GM06990 (cell line): ENCODE results near the gene MET.
"Not testable (repeated sequence)": the region's sequence is repeated elsewhere in the genome, so short reads cannot be mapped to it uniquely, and the experiment has no call there.

Source experiments
- DNase-seq: peaks from one replicate; pipeline ENCODE4 v3.0.0-alpha.2; 2011; ENCODE audit not compliant: insufficient read length; ENCODE audit errors: extremely low read depth
- H3K27me3 ChIP-seq: replicated peaks from 2 replicates; pipeline ENCODE4 v1.6.0; 2011; ENCODE audit warnings: low read length; ENCODE audit not compliant: control insufficient read depth, insufficient read depth
- H3K36me3 ChIP-seq: 2 replicates; pipeline ENCODE4 v1.5.1; 2011; ENCODE audit warnings: low read length; ENCODE audit not compliant: control insufficient read depth, insufficient read depth
- H3K4me3 ChIP-seq: replicated peaks from 2 replicates; pipeline ENCODE4 v1.5.1; 2011; ENCODE audit warnings: low read depth, mild to moderate bottlenecking, control low read depth, low read length
- CTCF ChIP-seq: IDR thresholded peaks from 2 replicates; pipeline ENCODE4 v1.5.1; 2011; ENCODE audit warnings: low read length, control low read depth, mild to moderate bottlenecking, inconsistent platforms; ENCODE audit not compliant: insufficient read depth, poor library complexity, severe bottlenecking

Gene MET

GRCh38 chr7:116713500-116713899, 41.5 kb downstream of the MET start:
- Histone ChIP-seq H3K36me3 (no peaks in the 10 kb centered on the region), H3K27me3 (no peaks in the 10 kb centered on the region), H3K4me3 (no peak overlapping the region)
- no peak for DNase-seq
- no peak for TF ChIP-seq CTCF

- H3K36me3 ChIP-seq = no peaks in the 10 kb centered on the region
- H3K27me3 ChIP-seq = no peaks in the 10 kb centered on the region
- no peak for TF ChIP-seq CTCF
- no peak for DNase-seq
- no peak overlapping the region for H3K4me3 ChIP-seq
These were observed 41.9 kb downstream of the MET start for GRCh38 chr7:116713918-116714317.

GRCh38 chr7:116715077-116715476, 43.1 kb downstream of the MET start:
- TF ChIP-seq CTCF = no peak
- no peak for DNase-seq
- H3K36me3 ChIP-seq = no peaks in the 10 kb centered on the region

GRCh38 chr7:116717137-116717536, 45.1 kb downstream of the MET start:
- Histone ChIP-seq H3K4me3 (no peak overlapping the region), H3K36me3 (no peaks in the 10 kb centered on the region), H3K27me3 (no peaks in the 10 kb centered on the region)
- no peak for DNase-seq
- no peak for TF ChIP-seq CTCF

More at GRCh38 chr7:116715077-116715476, 43.1 kb downstream of the MET start:
- H3K4me3 ChIP-seq = no peak overlapping the region
- H3K27me3 ChIP-seq = no peaks in the 10 kb centered on the region

- not testable (repeated sequence) for DNase-seq, H3K36me3 ChIP-seq, H3K27me3 ChIP-seq, H3K4me3 ChIP-seq
These were observed 52.0 kb downstream of the MET start for GRCh38 chr7:116723959-116724529.

GRCh38 chr7:116724560-116725231, 52.7 kb downstream of the MET start:
- no peak for DNase-seq
- no peaks in the 10 kb centered on the region for H3K36me3 ChIP-seq
- no peak overlapping the region for H3K4me3 ChIP-seq
- no peak for TF ChIP-seq CTCF
- H3K27me3 ChIP-seq = no peaks in the 10 kb centered on the region
